ENCODE data around the gene KLHL22. TPM values are rescaled to one million over a fixed set of nuclear protein-coding genes. Genes with fewer than 3 reads are reported as not detected.

KLHL22 gene
- total and polyA plus RNA-seq, 2 of the 13 experiments (the other 11 are each of a cell fraction or from before 2014, with no cell fraction given) = 10.9 to 14.8 TPM

- TF ChIP-seq ZNF552 (CRISPR knock-in tag; IDR thresholded peaks at IDR 0.05; ENCODE audit: borderline replicate concordance) (no peak), ZNF33A (CRISPR knock-in tag; IDR thresholded peaks at IDR 0.05; ENCODE audit: borderline replicate concordance) (no peak), ZNF850 (CRISPR knock-in tag; conservative IDR thresholded peaks at IDR 0.05) (no peak), SOX13 (IDR thresholded peaks at IDR 0.05) (no peak), SOX13 (CRISPR knock-in tag; conservative IDR thresholded peaks at IDR 0.05 in 1 of 2, IDR thresholded peaks at IDR 0.05 in 1 of 2) (peak in 1 of 2 experiments; percentile 17; a peak in 1 of 4 replicates), ATF7-NPFF (CRISPR knock-in tag; IDR thresholded peaks at IDR 0.05; ENCODE audit: low read depth) (no peak), TMF1 (CRISPR knock-in tag; IDR thresholded peaks at IDR 0.05; ENCODE audit: low read depth) (no peak), TAF15 (IDR thresholded peaks at IDR 0.05; ENCODE audit: low read depth, low read length, poor library complexity, severe bottlenecking) (peak; percentile 40), ZNF879 (CRISPR knock-in tag; IDR thresholded peaks at IDR 0.05) (no peak), ZFP91 (CRISPR knock-in tag; IDR thresholded peaks at IDR 0.05; ENCODE audit: borderline replicate concordance) (peak; percentile 68), CREBL2 (CRISPR knock-in tag; IDR thresholded peaks at IDR 0.05; ENCODE audit: borderline replicate concordance) (peak; percentile 66; the same call in 1 of the 2 replicates), E2F5 (CRISPR knock-in tag; conservative IDR thresholded peaks at IDR 0.05) (0 out of 2 replicates have a peak, but pooled peaks have one; percentile 51), ZNF407 (CRISPR knock-in tag; IDR thresholded peaks at IDR 0.05; ENCODE audit: not compliant biosample characterization) (peak; percentile 67), GABPA (IDR thresholded peaks at IDR 0.05; ENCODE audit: low read depth, low read length) (no peak), GABPA (CRISPR knock-in tag; IDR thresholded peaks at IDR 0.05; ENCODE audit: low read depth) (no peak), RAD21 (CRISPR knock-in tag; IDR thresholded peaks at IDR 0.05) (peak; percentile 72), HIVEP1 (CRISPR knock-in tag; IDR thresholded peaks at IDR 0.05) (peak; percentile 41), ZNF782 (CRISPR knock-in tag; IDR thresholded peaks at IDR 0.05; ENCODE audit: borderline replicate concordance) (no peak)
Observed at GRCh38 chr22:20418211-20418788, 77.3 kb downstream of the KLHL22 start (continued).

Data from HepG2 (cell line).